CD14-positive monocyte (primary cell): ENCODE data around the gene BORA. TPM values are rescaled to one million over a fixed set of nuclear protein-coding genes. Genes with fewer than 3 reads are reported as not detected.

ENCODE experiments used
- DNase-seq, 3 donors: peaks; one replicate each; pipeline ENCODE4 v3.0.0-alpha.2; 2011 to 2022
- H2AFZ ChIP-seq: 2 replicates; pipeline ENCODE4 v1.6.0; 2012; ENCODE audit warnings: mild to moderate bottlenecking, low read depth, low read length, inconsistent platforms; ENCODE audit not compliant: insufficient read depth, poor library complexity, severe bottlenecking
- H3K27ac ChIP-seq, 2 donors: 1 replicate in 1 of 2; 2 replicates in 1 of 2; pipeline ENCODE4 v1.5.1; 2012 to 2013; ENCODE audit warnings: low read length in 2 of 2, control low read depth in 1 of 2, inconsistent platforms in 1 of 2, low read depth in 1 of 2, mild to moderate bottlenecking in 1 of 2
- H3K27me3 ChIP-seq, 2 donors: one replicate each; pipeline versions ENCODE4 v1.6.0 to v1.6.1; 2011 to 2013; ENCODE audit warnings: low read length in 2 of 2; ENCODE audit not compliant: control insufficient read depth in 2 of 2, insufficient read depth in 2 of 2
- H3K36me3 ChIP-seq, 2 donors: replicated peaks in 1 of 2; 1 replicate in 1 of 2; 2 replicates in 1 of 2; pipeline versions ENCODE4 v1.5.1 to v1.6.1; 2012 to 2013; ENCODE audit warnings: low read length in 2 of 2, control low read depth in 1 of 2, inconsistent platforms in 1 of 2, mild to moderate bottlenecking in 1 of 2; ENCODE audit not compliant: insufficient read depth in 2 of 2, control insufficient read depth in 1 of 2
- H3K4me1 ChIP-seq, 2 donors: 1 replicate in 1 of 2; 2 replicates in 1 of 2; pipeline versions ENCODE4 v1.5.1 to v1.6.1; 2012 to 2013; ENCODE audit warnings: low read length in 2 of 2, control low read depth in 1 of 2, inconsistent platforms in 1 of 2, mild to moderate bottlenecking in 1 of 2, moderate library complexity in 1 of 2; ENCODE audit not compliant: insufficient read depth in 2 of 2, control insufficient read depth in 1 of 2
- H3K4me2 ChIP-seq: replicated peaks from 2 replicates; pipeline ENCODE3; 2012; ENCODE audit warnings: low read length, moderate library complexity, mild to moderate bottlenecking; ENCODE audit not compliant: poor library complexity, severe bottlenecking; ENCODE audit errors: extremely low read depth
- H3K4me3 ChIP-seq, 3 experiments: fragments of 200-600 bp in 1 of 3; sonication (generic) in 1 of 3; replicated peaks in 1 of 3; 1 replicate in 2 of 3; 2 replicates in 1 of 3; pipeline ENCODE4 v1.5.1; 2011 to 2013; ENCODE audit warnings: low read length in 3 of 3, mild to moderate bottlenecking in 3 of 3, control low read depth in 2 of 3, low read depth in 2 of 3, inconsistent platforms in 1 of 3, moderate library complexity in 1 of 3
- H3K79me2 ChIP-seq: 2 replicates; pipeline ENCODE4 v1.6.0; 2012; ENCODE audit warnings: mild to moderate bottlenecking, control low read depth, inconsistent platforms, low read length, moderate library complexity; ENCODE audit not compliant: insufficient read depth
- H3K9ac ChIP-seq: 2 replicates; pipeline ENCODE4 v1.6.0; 2017; ENCODE audit warnings: low read length, mild to moderate bottlenecking; ENCODE audit not compliant: insufficient read depth, poor library complexity, severe bottlenecking
- H3K9me3 ChIP-seq, 2 donors: replicated peaks in 1 of 2; 1 replicate in 1 of 2; 2 replicates in 1 of 2; pipeline versions ENCODE4 v1.5.1 to v1.6.1; 2012 to 2013; ENCODE audit warnings: low read length in 2 of 2, control low read depth in 1 of 2; ENCODE audit not compliant: control insufficient read depth in 1 of 2, insufficient read depth in 1 of 2
- H4K20me1 ChIP-seq: 2 replicates; pipeline ENCODE4 v1.6.0; 2012; ENCODE audit warnings: mild to moderate bottlenecking, low read length, control low read depth, moderate library complexity; ENCODE audit not compliant: insufficient read depth
- H3K27ac Mint-ChIP-seq, 7 donors: one replicate each; pipeline ENCODE4 v1.8.0; 2020; ENCODE audit warnings: mild to moderate bottlenecking in 7 of 7, mixed read lengths in 7 of 7, moderate library complexity in 6 of 7, inconsistent platforms in 2 of 7
- H3K27me3 Mint-ChIP-seq, 3 donors: one replicate each; pipeline ENCODE4 v1.8.0; 2021 to 2022; ENCODE audit warnings: low read depth in 3 of 3, mild to moderate bottlenecking in 3 of 3, mixed read lengths in 3 of 3, moderate library complexity in 3 of 3, inconsistent platforms in 1 of 3
- H3K36me3 Mint-ChIP-seq, 2 donors: one replicate each; pipeline ENCODE4 v1.8.0; 2020; ENCODE audit warnings: mixed read lengths in 2 of 2, inconsistent platforms in 1 of 2, mild to moderate bottlenecking in 1 of 2
- H3K4me1 Mint-ChIP-seq: one replicate; pipeline ENCODE4 v1.8.0; 2020; ENCODE audit warnings: mild to moderate bottlenecking, mixed read lengths
- H3K4me3 Mint-ChIP-seq, 2 donors: one replicate each; pipeline ENCODE4 v1.8.0; 2020; ENCODE audit warnings: mild to moderate bottlenecking in 2 of 2, mixed read lengths in 2 of 2, moderate library complexity in 1 of 2
- H3K9me3 Mint-ChIP-seq, 7 donors: one replicate each; pipeline ENCODE4 v1.8.0; 2020 to 2022; ENCODE audit warnings: mixed read lengths in 7 of 7, mild to moderate bottlenecking in 6 of 7, moderate library complexity in 6 of 7, inconsistent platforms in 2 of 7
- WGBS: methylation state at CpG from one replicate; pipeline ENCODE4 v1.1.5; 2013; ENCODE audit warnings: missing lambda C conversion rate; ENCODE audit not compliant: insufficient coverage; 5-methylcytosine and 5-hydroxymethylcytosine counted together
- intact Hi-C, 2 donors: fragments of 100-400 bp; cut with micrococcal nuclease; formaldehyde crosslinking; loops; one replicate each; pipeline versions ENCODE4 v1.15.0 to v1.15.1; 2023
- polyA plus RNA-seq, 3 donors: library from polyadenylated mRNA; depleted of rRNA in 1 of 3; unstranded in 2 of 3; stranded (reverse) in 1 of 3; fragments of 300-500 nt in 2 of 3; fragments of >200 nt in 1 of 3; fragmentation: Illumina TruSeq in 2 of 3; gene quantifications; 1 replicate in 2 of 3; 2 replicates in 1 of 3; pipeline ENCODE4 v1.2.3, GENCODE V29; 2012 to 2021
- small RNA-seq: library from RNA; depleted of rRNA; stranded (forward); fragments of <200 nt; gene quantifications from one replicate; pipeline ENCODE3, GENCODE V24; 2012; ENCODE audit warnings: low read depth; ENCODE audit not compliant: insufficient read length
- TF ChIP-seq, protein P1 (sequence below): fragments of 200-600 bp; IDR thresholded peaks from one replicate; pipeline ENCODE4 v1.8.0; 2022; ENCODE audit warnings: antibody characterized with exemption, mild to moderate bottlenecking

Gene BORA
- polyA plus RNA-seq, 3 donors = 2.1 to 4.7 (median 2.9) TPM

DNA sequence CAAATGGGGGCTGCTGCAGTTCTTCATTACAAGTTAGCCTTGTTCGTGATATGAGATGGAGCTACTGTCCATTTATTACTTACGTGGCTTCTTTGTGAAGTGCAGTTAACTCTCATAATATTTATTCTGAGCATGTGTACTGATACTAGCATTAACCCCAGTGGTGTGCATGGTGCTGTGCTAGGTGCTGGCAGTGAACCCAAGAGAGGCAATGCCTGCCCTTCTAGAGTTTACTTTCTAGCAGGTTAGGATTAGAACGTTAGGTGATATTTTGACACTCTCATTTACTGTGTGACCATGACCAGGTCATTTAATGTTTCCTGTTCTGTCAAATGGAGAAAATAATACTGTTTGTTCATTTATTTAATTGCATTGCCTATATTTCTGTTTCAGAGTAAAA lies 71.1 kb downstream of the BORA start:
- H3K4me3 ChIP-seq = no peak overlapping the region
- H4K20me1 ChIP-seq = no peaks in the 10 kb centered on the region
- H3K4me3 Mint-ChIP-seq = no peak overlapping the region
- peaks cover 0 to 4% (median 0%) of the 10 kb centered on the region in 7 donors for H3K9me3 Mint-ChIP-seq
- no peaks in the 10 kb centered on the region for H3K9me3 ChIP-seq
- no peaks in the 10 kb centered on the region for H3K4me1 Mint-ChIP-seq
- H3K4me2 ChIP-seq = no peak overlapping the region
- peaks cover 50 to 85% of the 10 kb centered on the region in 2 donors for H3K36me3 ChIP-seq
- peaks cover 60 to 64% of the 10 kb centered on the region in 2 donors for H3K36me3 Mint-ChIP-seq
- no peaks in the 10 kb centered on the region for H3K27me3 Mint-ChIP-seq
- WGBS = no CpG with 5 or more reads among the region's 3 CpGs
- H3K27me3 ChIP-seq = no peaks in the 10 kb centered on the region
- H3K27ac ChIP-seq = no peak overlapping the region
- H3K9ac ChIP-seq = no peak overlapping the region
- H3K79me2 ChIP-seq = no peaks in the 10 kb centered on the region
- intact Hi-C loops = no loop called here
- no peak overlapping the region for H3K27ac Mint-ChIP-seq
- no peak for DNase-seq
- no peak overlapping the region for H2AFZ ChIP-seq
- H3K4me1 ChIP-seq = no peaks in the 10 kb centered on the region
- TF ChIP-seq, protein P1, sequence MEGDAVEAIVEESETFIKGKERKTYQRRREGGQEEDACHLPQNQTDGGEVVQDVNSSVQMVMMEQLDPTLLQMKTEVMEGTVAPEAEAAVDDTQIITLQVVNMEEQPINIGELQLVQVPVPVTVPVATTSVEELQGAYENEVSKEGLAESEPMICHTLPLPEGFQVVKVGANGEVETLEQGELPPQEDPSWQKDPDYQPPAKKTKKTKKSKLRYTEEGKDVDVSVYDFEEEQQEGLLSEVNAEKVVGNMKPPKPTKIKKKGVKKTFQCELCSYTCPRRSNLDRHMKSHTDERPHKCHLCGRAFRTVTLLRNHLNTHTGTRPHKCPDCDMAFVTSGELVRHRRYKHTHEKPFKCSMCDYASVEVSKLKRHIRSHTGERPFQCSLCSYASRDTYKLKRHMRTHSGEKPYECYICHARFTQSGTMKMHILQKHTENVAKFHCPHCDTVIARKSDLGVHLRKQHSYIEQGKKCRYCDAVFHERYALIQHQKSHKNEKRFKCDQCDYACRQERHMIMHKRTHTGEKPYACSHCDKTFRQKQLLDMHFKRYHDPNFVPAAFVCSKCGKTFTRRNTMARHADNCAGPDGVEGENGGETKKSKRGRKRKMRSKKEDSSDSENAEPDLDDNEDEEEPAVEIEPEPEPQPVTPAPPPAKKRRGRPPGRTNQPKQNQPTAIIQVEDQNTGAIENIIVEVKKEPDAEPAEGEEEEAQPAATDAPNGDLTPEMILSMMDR = no peak

DNA sequence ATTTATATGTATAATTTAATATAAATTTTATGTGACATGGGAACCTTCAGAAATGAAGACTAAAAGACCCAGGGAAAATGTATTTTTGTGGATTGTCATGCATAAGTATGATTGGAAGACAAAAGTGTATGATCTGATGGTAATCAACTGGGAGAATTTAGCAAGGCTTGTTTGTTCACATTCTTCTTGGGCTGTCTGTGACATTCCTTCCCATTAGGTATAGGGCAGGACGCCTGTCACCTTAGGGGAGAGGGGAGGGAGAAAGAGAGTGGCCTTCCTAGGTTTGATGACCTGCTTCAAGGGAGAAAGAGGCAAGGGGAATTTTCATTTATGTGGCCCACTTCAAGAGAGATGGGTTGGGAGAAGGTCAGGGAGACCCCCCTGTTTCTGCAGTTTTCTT lies 76.6 kb downstream of the BORA start:
- H3K36me3 ChIP-seq = peaks cover 2 to 37% of the 10 kb centered on the region in 2 donors
- no peak overlapping the region for H2AFZ ChIP-seq
- 100% methylated on average over 1 of the region's 1 CpG for WGBS
- Mint-ChIP-seq H3K27me3 (no peaks in the 10 kb centered on the region), H3K36me3 (peaks cover 35 to 44% of the 10 kb centered on the region in 2 donors), H3K4me3 (no peak overlapping the region), H3K9me3 (peaks cover 0 to 2% (median 0%) of the 10 kb centered on the region in 7 donors), H3K4me1 (peaks cover 11% of the 10 kb centered on the region), H3K27ac (peak overlapping the region in 1 of 7 donors; percentile 59)
- DNase-seq = no peak
- no peaks in the 10 kb centered on the region for H3K27me3 ChIP-seq
- H3K4me1 ChIP-seq = peaks cover 11 to 14% of the 10 kb centered on the region in 2 donors
- H3K79me2 ChIP-seq = no peaks in the 10 kb centered on the region
- H3K4me2 ChIP-seq = no peak overlapping the region
- no peak overlapping the region for H3K27ac ChIP-seq
- intact Hi-C loops = no loop called here
- H3K9me3 ChIP-seq = no peaks in the 10 kb centered on the region
- TF ChIP-seq, protein P1 = no peak
- H3K4me3 ChIP-seq = no peak overlapping the region
- H4K20me1 ChIP-seq = no peaks in the 10 kb centered on the region
- no peak overlapping the region for H3K9ac ChIP-seq

Small RNA genes lying within 50 kb of the gene (small RNA-seq; reads per million reads assigned to genes)
- gene RNU6-80P = not detected

Other genes starting within 250 kb of the BORA start
- gene MZT1, start 294 bp upstream of the BORA start, polyA plus RNA-seq = 1 to 10 TPM; 2.5 to 4.9 (median 2.9) TPM
- 10 to 100 TPM in 1 of 3 donors, 1 to 10 TPM in 2; 6.7 to 11.3 (median 8.4) TPM for gene DIS3, start 54.0 kb downstream of the BORA start, polyA plus RNA-seq
- gene PIBF1, start 54.2 kb downstream of the BORA start, polyA plus RNA-seq = 1 to 10 TPM; 3.3 to 8.0 (median 4.7) TPM